GM12865 (cell line): Measurements from ENCODE around the gene IFI30.

Experiments
- DNase-seq: peaks from one replicate; pipeline ENCODE4 v3.0.0; 2010; ENCODE audit warnings: low read depth
- H3K4me3 ChIP-seq: 2 replicates; pipeline ENCODE4 v1.5.1; 2011; ENCODE audit warnings: mild to moderate bottlenecking, low read depth, low read length, control low read depth
- TF ChIP-seq, protein P1 (sequence below): IDR thresholded peaks from 2 replicates; pipeline ENCODE4 v1.5.1; 2011; ENCODE audit warnings: low read length, control low read depth, low read depth, inconsistent platforms; ENCODE audit not compliant: insufficient read depth; ENCODE audit errors: missing control alignments

IFI30 gene

DNA sequence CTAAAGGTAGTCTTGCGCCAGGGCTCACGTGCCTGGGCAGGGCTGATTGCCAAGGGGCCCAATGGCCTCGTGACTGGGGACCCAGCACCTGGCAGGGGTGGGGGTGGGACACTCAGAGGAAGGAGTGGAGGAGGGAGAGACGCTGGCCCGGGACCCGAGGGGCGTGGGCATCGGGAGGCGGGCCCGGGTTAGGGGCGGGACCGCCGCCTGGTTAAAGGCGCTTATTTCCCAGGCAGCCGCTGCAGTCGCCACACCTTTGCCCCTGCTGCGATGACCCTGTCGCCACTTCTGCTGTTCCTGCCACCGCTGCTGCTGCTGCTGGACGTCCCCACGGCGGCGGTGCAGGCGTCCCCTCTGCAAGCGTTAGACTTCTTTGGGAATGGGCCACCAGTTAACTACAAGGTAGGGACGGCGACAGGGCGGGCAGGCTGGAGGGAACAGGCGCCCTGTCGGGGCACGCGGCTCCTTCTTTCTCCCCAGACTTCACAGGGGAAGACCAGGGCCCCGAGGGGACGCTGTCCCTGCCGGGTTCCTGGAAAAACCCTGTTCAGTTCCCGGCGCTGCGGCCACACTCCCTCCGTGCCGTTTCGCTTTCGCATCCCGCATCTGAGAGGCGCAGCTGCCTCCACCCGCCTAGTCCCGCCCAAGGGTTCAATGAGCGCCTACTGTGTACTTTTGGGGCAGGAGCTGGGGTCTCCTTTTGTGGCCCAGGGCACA, at the start of gene IFI30:
Gene IFI30, plus strand, starts transcription at position 242 of the 717 bp plus-strand sequence. Its CDS starts 29 bp downstream, at position 271.
- peak within 1 kb of the TSS; percentile 91 for H3K4me3 ChIP-seq
- DNase-seq: peak; percentile 91
- TF ChIP-seq, protein P1, sequence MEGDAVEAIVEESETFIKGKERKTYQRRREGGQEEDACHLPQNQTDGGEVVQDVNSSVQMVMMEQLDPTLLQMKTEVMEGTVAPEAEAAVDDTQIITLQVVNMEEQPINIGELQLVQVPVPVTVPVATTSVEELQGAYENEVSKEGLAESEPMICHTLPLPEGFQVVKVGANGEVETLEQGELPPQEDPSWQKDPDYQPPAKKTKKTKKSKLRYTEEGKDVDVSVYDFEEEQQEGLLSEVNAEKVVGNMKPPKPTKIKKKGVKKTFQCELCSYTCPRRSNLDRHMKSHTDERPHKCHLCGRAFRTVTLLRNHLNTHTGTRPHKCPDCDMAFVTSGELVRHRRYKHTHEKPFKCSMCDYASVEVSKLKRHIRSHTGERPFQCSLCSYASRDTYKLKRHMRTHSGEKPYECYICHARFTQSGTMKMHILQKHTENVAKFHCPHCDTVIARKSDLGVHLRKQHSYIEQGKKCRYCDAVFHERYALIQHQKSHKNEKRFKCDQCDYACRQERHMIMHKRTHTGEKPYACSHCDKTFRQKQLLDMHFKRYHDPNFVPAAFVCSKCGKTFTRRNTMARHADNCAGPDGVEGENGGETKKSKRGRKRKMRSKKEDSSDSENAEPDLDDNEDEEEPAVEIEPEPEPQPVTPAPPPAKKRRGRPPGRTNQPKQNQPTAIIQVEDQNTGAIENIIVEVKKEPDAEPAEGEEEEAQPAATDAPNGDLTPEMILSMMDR: peak; percentile 7

DNA sequence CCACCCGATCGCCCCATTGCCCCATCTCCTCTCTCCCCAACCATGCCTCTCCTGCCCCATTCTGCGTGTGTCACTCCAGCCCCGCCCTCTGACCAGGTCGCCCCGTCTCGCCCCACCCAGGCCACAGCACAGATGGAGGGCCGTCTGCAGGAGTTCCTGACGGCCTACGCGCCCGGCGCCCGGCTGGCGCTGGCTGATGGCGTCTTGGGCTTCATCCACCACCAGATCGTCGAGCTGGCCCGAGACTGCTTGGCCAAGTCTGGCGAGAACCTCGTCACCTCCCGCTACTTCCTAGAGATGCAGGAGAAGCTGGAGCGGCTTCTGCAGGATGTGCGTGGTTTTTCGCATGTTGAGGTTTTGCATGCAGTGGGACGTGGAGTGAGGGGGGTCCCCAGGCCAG, 49.8 kb upstream of the IFI30 start:
- no peak for DNase-seq
- no peak overlapping the region for H3K4me3 ChIP-seq
- TF ChIP-seq, protein P1: no peak

DNA sequence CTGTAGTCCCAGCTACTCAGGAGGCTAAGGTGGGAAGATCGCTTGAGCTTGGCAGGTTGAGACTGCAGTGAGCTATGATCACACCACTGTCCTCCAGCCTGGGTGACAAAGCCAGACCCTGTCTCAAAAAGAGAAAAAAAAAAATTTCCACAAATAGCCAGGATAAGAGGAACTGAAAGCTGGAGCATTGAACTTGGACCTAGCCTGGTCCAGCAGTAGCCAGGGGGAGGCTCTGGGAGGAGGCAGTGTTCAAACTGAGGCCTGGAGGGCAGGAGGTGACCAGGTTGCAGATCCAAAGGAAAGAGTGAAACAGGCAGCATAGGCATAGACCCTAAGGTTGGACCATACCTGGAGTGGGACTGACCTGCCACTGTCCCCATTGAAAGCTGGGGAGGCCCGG, 47.5 kb upstream of the IFI30 start:
- TF ChIP-seq, protein P1: no peak
- no peak overlapping the region for H3K4me3 ChIP-seq
- DNase-seq: no peak

DNA sequence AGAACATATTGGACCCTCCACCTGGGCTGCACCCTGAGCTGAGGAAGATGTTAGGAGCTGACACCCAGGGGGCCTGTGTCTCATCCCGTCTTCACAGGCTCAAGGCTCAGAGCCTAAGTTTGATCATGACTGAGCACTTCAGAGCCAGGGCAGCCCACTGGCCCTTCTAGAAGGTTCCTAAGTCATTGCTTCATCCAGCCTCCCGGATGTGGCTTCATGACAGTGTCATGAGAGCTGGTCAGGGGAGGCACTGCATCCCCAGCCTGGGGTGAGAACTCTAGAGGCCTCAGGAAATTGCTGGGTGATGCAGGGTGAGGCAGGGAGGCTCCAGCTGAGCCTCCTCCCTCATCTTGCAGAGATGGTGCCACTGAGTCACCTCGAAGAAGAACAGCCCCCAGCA, 45.6 kb upstream of the IFI30 start:
- DNase-seq: no peak
- H3K4me3 ChIP-seq: no peak overlapping the region
- TF ChIP-seq, protein P1: no peak

DNA sequence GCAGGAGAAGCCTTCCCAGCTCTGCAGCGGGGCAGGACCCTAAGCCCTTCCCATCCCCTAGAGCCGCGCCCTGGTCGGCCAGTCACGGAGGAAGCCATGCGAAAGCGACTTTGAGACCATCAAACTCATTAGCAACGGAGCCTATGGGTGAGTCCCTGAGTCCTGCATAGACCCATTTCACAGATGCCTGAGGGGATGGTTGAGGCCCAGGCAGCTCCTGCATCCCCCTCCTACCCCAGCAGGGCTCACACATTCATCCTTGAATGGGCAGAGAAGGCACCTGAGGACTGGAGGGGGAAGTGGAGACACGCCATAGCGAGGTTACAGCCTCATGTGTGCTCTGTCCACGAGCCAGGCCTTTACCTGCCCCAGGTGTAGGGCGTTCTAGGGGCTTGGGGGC, 44.8 kb upstream of the IFI30 start:
- DNase-seq: no peak
- no peak overlapping the region for H3K4me3 ChIP-seq
- TF ChIP-seq, protein P1: no peak

DNA sequence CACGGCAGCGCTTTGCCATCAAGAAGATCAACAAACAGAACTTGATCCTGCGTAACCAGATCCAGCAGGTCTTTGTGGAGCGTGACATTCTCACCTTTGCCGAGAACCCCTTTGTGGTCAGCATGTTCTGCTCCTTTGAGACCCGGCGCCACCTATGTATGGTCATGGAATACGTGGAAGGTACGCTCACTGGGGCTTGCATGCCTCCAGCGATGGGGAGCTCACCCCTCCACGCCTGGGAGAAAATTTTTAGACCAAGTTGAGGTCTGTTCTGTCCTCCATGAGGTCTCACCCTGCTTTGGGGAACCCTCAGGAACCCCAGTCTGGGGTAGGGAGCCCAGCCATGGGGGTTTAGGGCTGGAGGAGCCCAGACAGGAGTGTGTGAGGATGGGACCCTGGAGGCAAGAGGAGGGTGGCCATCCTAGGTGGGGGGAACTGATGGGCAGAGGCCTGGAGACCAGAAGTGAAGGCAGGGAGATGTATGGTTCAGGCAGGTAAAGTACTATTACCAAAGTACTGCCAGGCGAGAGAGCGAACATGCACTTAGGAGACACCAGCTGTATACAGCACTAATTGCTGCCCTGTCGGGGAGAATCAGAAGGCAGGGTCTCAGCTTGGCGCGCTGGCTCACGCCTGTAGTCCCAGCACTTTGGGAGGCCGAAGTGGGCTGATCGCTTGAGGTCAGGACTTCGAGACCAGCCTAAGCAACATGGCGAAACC, 42.9 kb upstream of the IFI30 start:
- H3K4me3 ChIP-seq: no peak overlapping the region
- TF ChIP-seq, protein P1: no peak
- no peak for DNase-seq
